GM12801 (cell line): ENCODE data around the gene UHMK1.

Source experiments
- CTCF ChIP-seq: IDR thresholded peaks from one replicate; pipeline ENCODE4 v1.5.1; 2011; ENCODE audit warnings: control low read depth; ENCODE audit not compliant: insufficient read length; ENCODE audit errors: extremely low read depth

UHMK1 gene

DNA sequence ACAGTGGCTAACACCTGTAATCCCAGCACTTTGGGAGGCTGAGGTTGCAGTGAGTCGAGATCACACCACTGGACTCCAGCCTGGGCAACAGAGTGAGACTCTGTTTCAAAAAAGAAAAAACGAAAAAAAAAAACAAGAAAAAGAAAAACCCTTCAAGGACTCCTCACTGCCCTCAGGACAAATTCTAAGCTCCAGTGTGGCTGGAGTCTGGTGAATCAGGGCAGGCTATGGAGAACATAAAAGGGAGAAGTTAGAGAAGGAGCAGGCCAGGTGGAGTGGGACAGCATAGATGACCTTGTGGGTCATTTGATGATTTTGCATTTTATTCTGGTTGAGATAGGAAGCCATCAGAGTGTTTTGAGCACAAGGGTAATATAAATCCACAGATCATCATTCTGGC lies 51.4 kb downstream of the UHMK1 start:
- TF ChIP-seq CTCF, result no peak

- no peak for TF ChIP-seq CTCF
These were observed 53.3 kb downstream of the UHMK1 start for GRCh38 chr1:162550925-162551324.

- TF ChIP-seq CTCF, result no peak
These were observed 54.5 kb downstream of the UHMK1 start for GRCh38 chr1:162551969-162552683.

DNA sequence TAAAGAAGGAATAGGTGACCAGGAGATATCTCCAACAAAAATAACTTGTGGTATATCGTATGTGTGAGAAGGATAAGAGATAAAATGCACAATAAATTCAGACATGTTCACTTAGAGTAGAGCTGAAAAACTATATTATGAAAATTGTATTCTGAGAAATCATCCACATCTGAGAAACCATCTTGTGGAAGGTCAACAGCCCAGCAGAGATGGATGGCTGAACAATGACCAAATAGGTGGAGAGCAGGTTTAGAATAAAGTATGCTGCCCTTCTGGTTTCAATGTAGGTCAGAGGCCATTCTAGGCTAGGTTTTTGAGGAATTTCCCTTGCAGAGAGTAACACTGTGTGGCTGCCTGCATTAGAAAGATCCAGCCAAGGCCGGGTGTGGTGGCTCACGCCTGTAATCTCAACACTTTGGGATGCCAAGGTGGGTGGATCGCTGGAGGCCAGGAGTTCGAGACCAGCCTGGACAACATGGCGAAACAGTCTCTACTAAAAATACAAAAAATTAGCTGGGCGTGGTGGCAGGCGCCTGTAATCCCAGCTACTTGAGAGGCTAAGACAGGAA lies 55.1 kb downstream of the UHMK1 start:
- no peak for TF ChIP-seq CTCF

DNA sequence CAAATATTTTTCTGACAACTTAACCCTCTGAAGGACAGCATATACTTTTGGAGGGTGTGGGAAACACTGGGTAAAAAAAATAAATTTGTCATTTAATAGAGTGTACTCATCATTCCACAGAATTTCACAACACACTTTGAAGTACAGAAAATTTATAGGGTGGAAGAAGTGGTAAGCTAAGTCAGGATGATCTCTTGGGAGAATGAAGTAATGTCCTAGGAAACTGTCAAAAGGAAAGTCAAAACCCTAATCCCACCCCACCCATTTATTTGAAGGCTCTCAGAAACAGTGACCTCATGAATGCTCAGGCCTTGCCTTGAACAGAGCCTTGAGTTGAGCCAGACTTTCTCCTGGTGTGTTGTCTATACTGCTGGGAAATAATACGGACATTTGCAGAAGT lies 56.6 kb downstream of the UHMK1 start:
- no peak for TF ChIP-seq CTCF

DNA sequence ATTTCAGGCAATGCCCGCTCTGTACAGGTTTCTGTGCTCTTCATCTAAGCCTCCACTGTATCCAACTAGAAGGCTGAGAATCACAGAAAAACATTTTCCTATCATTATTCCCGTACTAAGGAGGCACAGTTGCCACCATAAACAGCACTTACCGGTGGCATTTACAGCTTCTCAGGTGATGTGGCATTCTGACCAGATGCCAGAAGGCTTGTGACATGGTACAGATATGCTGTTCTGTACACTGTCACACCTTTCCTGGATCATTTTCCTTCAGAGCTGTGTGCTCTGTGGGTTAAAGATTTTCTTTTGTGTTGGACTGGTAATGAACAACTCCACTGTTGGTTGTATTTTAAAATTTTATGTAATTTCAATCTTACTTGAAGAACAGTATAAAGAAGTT lies 59.9 kb downstream of the UHMK1 start:
- TF ChIP-seq CTCF, result no peak

DNA sequence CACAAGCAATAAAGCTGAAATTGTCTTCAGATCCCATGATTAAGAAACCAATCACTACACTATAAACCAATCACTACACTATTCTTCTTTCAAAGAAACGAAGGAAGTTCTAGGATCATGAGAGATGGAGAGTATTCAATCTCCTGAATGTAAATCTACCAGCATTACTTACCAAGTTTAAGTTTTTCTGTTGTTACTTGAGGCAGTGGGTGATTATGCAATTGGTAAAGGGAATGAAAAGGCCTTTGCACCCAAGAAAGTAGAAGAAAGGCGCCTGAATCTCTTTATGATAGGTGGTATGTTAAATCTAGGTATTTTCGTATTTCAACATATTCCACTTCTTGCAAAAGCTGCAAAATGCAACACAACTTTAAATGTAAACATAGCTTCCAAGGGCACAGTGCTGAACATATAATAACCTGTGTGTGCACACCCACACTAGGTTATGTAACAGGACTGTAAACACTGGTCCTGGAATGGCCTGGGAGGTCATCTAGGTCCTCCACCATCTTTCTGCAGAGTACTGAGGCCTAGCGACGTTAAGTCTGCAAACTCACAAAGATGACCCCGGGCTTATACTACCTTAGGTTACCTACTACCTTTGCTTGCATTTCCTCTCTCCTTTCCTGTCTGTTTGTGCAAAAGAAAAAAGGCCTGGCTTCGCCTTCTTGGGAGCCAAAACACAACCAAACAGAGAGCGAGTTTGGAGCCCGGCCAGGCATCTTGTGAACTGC lies 62.9 kb downstream of the UHMK1 start:
- TF ChIP-seq CTCF, result no peak
